Measurements from ENCODE around the gene ZNF106. TPM values are rescaled to one million over a fixed set of nuclear protein-coding genes. Genes with fewer than 3 reads are reported as not detected.

ZNF106 gene
- total and polyA plus RNA-seq, 2 experiments from 2014 or later, result 35.7 to 43.8 TPM

GRCh38 chr15:42365921-42366550, 124.9 kb downstream of the ZNF106 start:
- Histone ChIP-seq H3K36me3 (ENCODE audit: low read depth) (no peaks in the 10 kb centered on the region), H3K27ac (no peak overlapping the region), H2AFZ (no peak overlapping the region), H4K20me1 (ENCODE audit: insufficient read depth) (no peaks in the 10 kb centered on the region), H3K9me3 (ENCODE audit: low read depth) (no peaks in the 10 kb centered on the region), H3K4me2 (ENCODE audit: unreplicated experiment) (no peak overlapping the region), H3K79me2 (ENCODE audit: insufficient read depth) (no peaks in the 10 kb centered on the region), H3K9ac (no peak overlapping the region), H3F3A (ENCODE audit: insufficient read depth) (peaks cover 11% of the 10 kb centered on the region; the same call in 1 of the 2 replicates), H3K4me1 (ENCODE audit: insufficient read depth) (peaks cover 7% of the 10 kb centered on the region; the same call in 1 of the 2 replicates), H3K4me3 (no peak overlapping the region), H3K9me2 (ENCODE audit: insufficient read depth) (no peaks in the 10 kb centered on the region), H3K27me3 (replicated peaks; ENCODE audit: insufficient read depth) (no peaks in the 10 kb centered on the region)
- DNase-seq, result no peak
- WGBS, 2 experiments (ENCODE audit: low coverage in 1 of 2, low lambda C conversion rate in 2 of 2, missing lambda C conversion rate in 2 of 2), result 85 to 93% methylated on average over 5 of the region's 5 CpGs
- in situ Hi-C loops (cut with MboI), result no loop called here
- TF ChIP-seq EZH2phosphoT487 (IDR thresholded peaks at IDR 0.05; ENCODE audit: insufficient read depth, low read depth), result no peak

GRCh38 chr15:42364529-42364928, 126.4 kb downstream of the ZNF106 start:
- WGBS, 2 experiments (ENCODE audit: low coverage in 1 of 2, low lambda C conversion rate in 2 of 2, missing lambda C conversion rate in 2 of 2), result 14 to 24% methylated on average over 1 of the region's 1 CpG
- in situ Hi-C loops (cut with MboI), result no loop called here
- H3K79me2 ChIP-seq (ENCODE audit: insufficient read depth), result no peaks in the 10 kb centered on the region

GRCh38 chr15:42363942-42364341, 127.0 kb downstream of the ZNF106 start:
- H3F3A ChIP-seq (ENCODE audit: insufficient read depth), result peaks cover 5% of the 10 kb centered on the region; the same call in 1 of the 2 replicates
- H3K36me3 ChIP-seq (ENCODE audit: low read depth), result no peaks in the 10 kb centered on the region
- no peak for DNase-seq
- no peak for TF ChIP-seq EZH2phosphoT487 (IDR thresholded peaks at IDR 0.05; ENCODE audit: insufficient read depth, low read depth)
- TF ChIP-seq EZH2 (IDR thresholded peaks at IDR 0.05; ENCODE audit: insufficient read depth, poor library complexity, severe bottlenecking), result no peak
- H3K4me3 ChIP-seq, result no peak overlapping the region
- no peak overlapping the region for H3K4me2 ChIP-seq (ENCODE audit: unreplicated experiment)
- H4K20me1 ChIP-seq (ENCODE audit: insufficient read depth), result no peaks in the 10 kb centered on the region
- H3K9me2 ChIP-seq (ENCODE audit: insufficient read depth), result no peaks in the 10 kb centered on the region
- H3K27me3 ChIP-seq (replicated peaks; ENCODE audit: insufficient read depth), result no peaks in the 10 kb centered on the region
- in situ Hi-C loops (cut with MboI), result no loop called here
- H2AFZ ChIP-seq, result no peak overlapping the region
- no peak overlapping the region for H3K27ac ChIP-seq
- H3K9ac ChIP-seq, result no peak overlapping the region
- no peaks in the 10 kb centered on the region for H3K79me2 ChIP-seq (ENCODE audit: insufficient read depth)
- H3K4me1 ChIP-seq (ENCODE audit: insufficient read depth), result 0 out of 2 replicates have a peak, but pooled peaks cover under 1% of the 10 kb centered on the region
- no peaks in the 10 kb centered on the region for H3K9me3 ChIP-seq (ENCODE audit: low read depth)

More at GRCh38 chr15:42364529-42364928, 126.4 kb downstream of the ZNF106 start:
- Histone ChIP-seq H4K20me1 (ENCODE audit: insufficient read depth) (no peaks in the 10 kb centered on the region), H3F3A (ENCODE audit: insufficient read depth) (peaks cover 11% of the 10 kb centered on the region; the same call in 1 of the 2 replicates), H3K9me2 (ENCODE audit: insufficient read depth) (no peaks in the 10 kb centered on the region), H3K4me1 (ENCODE audit: insufficient read depth) (peaks cover 7% of the 10 kb centered on the region; the same call in 1 of the 2 replicates), H3K27ac (no peak overlapping the region), H3K36me3 (ENCODE audit: low read depth) (no peaks in the 10 kb centered on the region), H3K27me3 (replicated peaks; ENCODE audit: insufficient read depth) (no peaks in the 10 kb centered on the region), H2AFZ (no peak overlapping the region), H3K4me2 (ENCODE audit: unreplicated experiment) (no peak overlapping the region), H3K4me3 (no peak overlapping the region), H3K9me3 (ENCODE audit: low read depth) (no peaks in the 10 kb centered on the region), H3K9ac (no peak overlapping the region)
- peak; percentile 7 for DNase-seq
- TF ChIP-seq EZH2 (IDR thresholded peaks at IDR 0.05; ENCODE audit: insufficient read depth, poor library complexity, severe bottlenecking) (no peak), EZH2phosphoT487 (IDR thresholded peaks at IDR 0.05; ENCODE audit: insufficient read depth, low read depth) (no peak)

GRCh38 chr15:42363487-42363886, 127.5 kb downstream of the ZNF106 start:
- no peaks in the 10 kb centered on the region for H3K36me3 ChIP-seq (ENCODE audit: low read depth)
- H3K27me3 ChIP-seq (replicated peaks; ENCODE audit: insufficient read depth), result no peaks in the 10 kb centered on the region
- H3K79me2 ChIP-seq (ENCODE audit: insufficient read depth), result no peaks in the 10 kb centered on the region
- no peak overlapping the region for H3K27ac ChIP-seq
- no peak overlapping the region for H3K4me2 ChIP-seq (ENCODE audit: unreplicated experiment)
- H3F3A ChIP-seq (ENCODE audit: insufficient read depth), result peaks cover 5% of the 10 kb centered on the region; the same call in 1 of the 2 replicates
- no peaks in the 10 kb centered on the region for H4K20me1 ChIP-seq (ENCODE audit: insufficient read depth)
- 73 to 80% methylated on average over 3 of the region's 3 CpGs for WGBS, 2 experiments (ENCODE audit: low coverage in 1 of 2, low lambda C conversion rate in 2 of 2, missing lambda C conversion rate in 2 of 2)
- H3K4me3 ChIP-seq, result no peak overlapping the region
- H3K4me1 ChIP-seq (ENCODE audit: insufficient read depth), result no peaks in the 10 kb centered on the region
- no peaks in the 10 kb centered on the region for H3K9me3 ChIP-seq (ENCODE audit: low read depth)
- no peak overlapping the region for H2AFZ ChIP-seq
- no peak overlapping the region for H3K9ac ChIP-seq
- no peak for DNase-seq
- no peaks in the 10 kb centered on the region for H3K9me2 ChIP-seq (ENCODE audit: insufficient read depth)
- in situ Hi-C loops (cut with MboI), result no loop called here
- no peak for TF ChIP-seq EZH2phosphoT487 (IDR thresholded peaks at IDR 0.05; ENCODE audit: insufficient read depth, low read depth)
- no peak for TF ChIP-seq EZH2 (IDR thresholded peaks at IDR 0.05; ENCODE audit: insufficient read depth, poor library complexity, severe bottlenecking)

Small RNA genes within 50 kb of the gene (small RNA-seq; reads per million reads assigned to genes)
- not detected for gene RNU6-188P (ENCODE audit: low read depth, low replicate concordance)

Other genes with a start within 250 kb of the ZNF106 start
- 21.4 and 23.3 TPM in 2 replicates for gene GANC, start 217.9 kb downstream of the ZNF106 start, total RNA-seq (2014; rRNA removed; shearing (Covaris generic))
- gene GANC, start 217.9 kb downstream of the ZNF106 start, polyA plus RNA-seq (2016; fragmentation: Nextera tagmentation; extraction: Ambion mirVana), result 18.9 and 26.8 TPM in 2 replicates
- 64.6 and 83.2 TPM in 2 replicates for gene TMEM87A, start 217.7 kb downstream of the ZNF106 start, total RNA-seq (2014; rRNA removed; shearing (Covaris generic))
- 63.8 and 66.1 TPM in 2 replicates for gene TMEM87A, start 217.7 kb downstream of the ZNF106 start, polyA plus RNA-seq (2016; fragmentation: Nextera tagmentation; extraction: Ambion mirVana)
- 5.7 and 8.6 TPM in 2 replicates for gene CAPN3, start 131.6 kb downstream of the ZNF106 start, total RNA-seq (2014; rRNA removed; shearing (Covaris generic))
- gene CAPN3, start 131.6 kb downstream of the ZNF106 start, polyA plus RNA-seq (2016; fragmentation: Nextera tagmentation; extraction: Ambion mirVana), result 1.8 and 2.2 TPM in 2 replicates
- 47.4 and 57.0 TPM in 2 replicates for gene SNAP23, start 4.5 kb upstream of the ZNF106 start, total RNA-seq (2014; rRNA removed; shearing (Covaris generic))
- 58.2 and 61.7 TPM in 2 replicates for gene SNAP23, start 4.5 kb upstream of the ZNF106 start, polyA plus RNA-seq (2016; fragmentation: Nextera tagmentation; extraction: Ambion mirVana)
- 15.1 and 18.1 TPM in 2 replicates for gene LRRC57, start 57.7 kb upstream of the ZNF106 start, total RNA-seq (2014; rRNA removed; shearing (Covaris generic))
- 14.1 and 14.4 TPM in 2 replicates for gene LRRC57, start 57.7 kb upstream of the ZNF106 start, polyA plus RNA-seq (2016; fragmentation: Nextera tagmentation; extraction: Ambion mirVana)
- gene HAUS2, start 57.7 kb upstream of the ZNF106 start, total RNA-seq (2014; rRNA removed; shearing (Covaris generic)), result 41.9 and 47.8 TPM in 2 replicates
- gene HAUS2, start 57.7 kb upstream of the ZNF106 start, polyA plus RNA-seq (2016; fragmentation: Nextera tagmentation; extraction: Ambion mirVana), result 22.1 and 26.7 TPM in 2 replicates
- gene STARD9, start 84.5 kb upstream of the ZNF106 start, total RNA-seq (2014; rRNA removed; shearing (Covaris generic)), result 1.4 and 2.1 TPM in 2 replicates
- 0.34 and 0.60 TPM in 2 replicates for gene STARD9, start 84.5 kb upstream of the ZNF106 start, polyA plus RNA-seq (2016; fragmentation: Nextera tagmentation; extraction: Ambion mirVana)
- 13.0 and 17.8 TPM in 2 replicates for gene CDAN1, start 246.0 kb upstream of the ZNF106 start, total RNA-seq (2014; rRNA removed; shearing (Covaris generic))
- 4.2 and 5.3 TPM in 2 replicates for gene CDAN1, start 246.0 kb upstream of the ZNF106 start, polyA plus RNA-seq (2016; fragmentation: Nextera tagmentation; extraction: Ambion mirVana)

Measured in GM23248 (cell line).